K562 (cell line): ENCODE data around the gene ANO3. TPM values are rescaled to one million over a fixed set of nuclear protein-coding genes. Genes with fewer than 3 reads are reported as not detected.

Experiments used
- ATAC-seq: fragments of 200-7000 bp; cut with Tn5 transposase; 3 replicates; pipeline ENCODE4 v1.9.1; 2020; ENCODE audit warnings: moderate library complexity
- BruUV-seq: library from RNA; stranded (reverse); fragments of 400-500 nt; replicated peaks from 2 replicates; lab custom pipeline; 2021; lab: Mats Ljungman, UMichigan
- CTCF ChIA-PET: fragments of 300-600 bp; formaldehyde crosslinking; extraction: SDS; loops from one replicate; lab custom pipeline; 2021; ENCODE audit warnings: low intra/inter-chr PET ratio; lab: Yijun Ruan, JAX
- POLR2A ChIA-PET: fragments of 300-600, 350-650 bp; sonication (Branson Sonifier 250); formaldehyde crosslinking; extraction: SDS; loops from one replicate; lab custom pipeline; 2021; ENCODE audit warnings: antibody characterized with exemption, inconsistent platforms; lab: Yijun Ruan, JAX
- DNase-seq, 4 experiments: peaks; one replicate each; pipeline versions ENCODE4 v3.0.0 to v3.0.0-alpha.2; 2011 to 2018; ENCODE audit warnings: low spot score in 3 of 4, mixed read lengths in 3 of 4; ENCODE audit errors: extremely low read depth in 1 of 4
- FAIRE-seq: peaks from 2 replicates; lab custom pipeline; 2011; peaks lifted over from hg19 to GRCh38; lab: Jason Lieb, UNC
- H2AFZ ChIP-seq: 2 replicates; pipeline ENCODE4 v1.6.0; 2011; ENCODE audit warnings: low read depth, low read length, control low read depth, inconsistent platforms
- H3K27ac ChIP-seq: fragments of 200-600 bp; 3 replicates; pipeline ENCODE4 v1.8.0; 2011; ENCODE audit warnings: low read depth, mild to moderate bottlenecking, control low read depth, inconsistent platforms, low read length, moderate library complexity, mixed read lengths; ENCODE audit errors: extremely low read depth
- H3K27me3 ChIP-seq, 2 experiments: fragments of 300-600 bp in 1 of 2; 2 replicates in 1 of 2; 3 replicates in 1 of 2; pipeline versions ENCODE4 v1.6.0 to v1.8.0; 2011; ENCODE audit warnings: inconsistent platforms in 2 of 2, low read length in 2 of 2, mild to moderate bottlenecking in 1 of 2, mixed read lengths in 1 of 2, moderate library complexity in 1 of 2; ENCODE audit not compliant: control insufficient read depth in 2 of 2, insufficient read depth in 2 of 2
- H3K36me3 ChIP-seq: fragments of 300-600 bp; 3 replicates; pipeline ENCODE4 v1.8.0; 2011; ENCODE audit warnings: mild to moderate bottlenecking, low read length, inconsistent platforms; ENCODE audit not compliant: control insufficient read depth, insufficient read depth
- H3K4me1 ChIP-seq, 2 experiments: fragments of 200-600 bp in 1 of 2; replicated peaks in 1 of 2; 2 replicates in 1 of 2; 3 replicates in 1 of 2; pipeline versions ENCODE4 v1.5.1 to v1.8.0; 2011; ENCODE audit warnings: inconsistent platforms in 2 of 2, low read length in 2 of 2, mild to moderate bottlenecking in 1 of 2, mixed read lengths in 1 of 2, moderate library complexity in 1 of 2; ENCODE audit not compliant: control insufficient read depth in 2 of 2, insufficient read depth in 2 of 2
- H3K4me2 ChIP-seq: 2 replicates; pipeline ENCODE4 v1.6.1; 2011; ENCODE audit warnings: low read length, control low read depth, inconsistent platforms, mixed read lengths; ENCODE audit not compliant: insufficient read depth
- H3K4me3 ChIP-seq: fragments of 200-600 bp; sonication (generic), shearing (Covaris generic); 2 replicates; pipeline ENCODE4 v1.5.1; 2016; ENCODE audit warnings: control low read depth, inconsistent platforms
- H3K79me2 ChIP-seq: fragments of 200-600 bp; 3 replicates; pipeline ENCODE4 v1.8.0; 2011; ENCODE audit warnings: low read length, inconsistent platforms; ENCODE audit not compliant: control insufficient read depth, insufficient read depth
- H3K9ac ChIP-seq, 2 experiments: 2 replicates each; pipeline versions ENCODE4 v1.6.0 to v1.6.1; 2011; ENCODE audit warnings: low read depth in 2 of 2, low read length in 2 of 2, control low read depth in 1 of 2, inconsistent platforms in 1 of 2, mild to moderate bottlenecking in 1 of 2, mixed read lengths in 1 of 2; ENCODE audit not compliant: insufficient read depth in 1 of 2
- H3K9me1 ChIP-seq: one replicate; pipeline ENCODE4 v1.6.0; 2011; ENCODE audit warnings: inconsistent platforms, mild to moderate bottlenecking, low read length, moderate library complexity; ENCODE audit not compliant: control insufficient read depth, insufficient read depth
- H3K9me3 ChIP-seq: replicated peaks from 2 replicates; pipeline ENCODE4 v1.5.1; 2011; ENCODE audit warnings: low read depth, low read length, inconsistent platforms; ENCODE audit not compliant: control insufficient read depth, insufficient read depth
- H4K20me1 ChIP-seq: replicated peaks from 2 replicates; pipeline ENCODE4 v1.6.1; 2011; ENCODE audit warnings: low read length, inconsistent platforms, mixed read lengths; ENCODE audit not compliant: control insufficient read depth, insufficient read depth
- C11orf30 ChIP-seq: fragments of 450-650 bp; IDR thresholded peaks from 2 replicates; pipeline ENCODE4 v1.6.1; 2016; ENCODE audit warnings: low read depth, mild to moderate bottlenecking
- CBFB ChIP-seq: sonication (generic); formaldehyde crosslinking; IDR thresholded peaks from 2 replicates; pipeline ENCODE4 v1.4.0; 2020; ENCODE audit warnings: mild to moderate bottlenecking, missing genetic modification reagents
- CTCF ChIP-seq, 3 experiments: IDR thresholded peaks in 2 of 3; conservative IDR thresholded peaks in 1 of 3; 2 replicates each; pipeline ENCODE4 v1.5.1; 2011 to 2012; ENCODE audit warnings: low read length in 3 of 3, mild to moderate bottlenecking in 3 of 3, control low read depth in 2 of 3, improper control_type of control experiment in 1 of 3, inconsistent platforms in 1 of 3, low read depth in 1 of 3, mixed read lengths in 1 of 3, moderate library complexity in 1 of 3; ENCODE audit not compliant: insufficient read depth in 2 of 3
- DEAF1 ChIP-seq: fragments of 450-650 bp; formaldehyde crosslinking; IDR thresholded peaks from 2 replicates; pipeline ENCODE4 v1.4.0; 2020; ENCODE audit warnings: mild to moderate bottlenecking, moderate library complexity
- ETS2 ChIP-seq: IDR thresholded peaks from 2 replicates; pipeline ENCODE4 v1.6.1; 2016; ENCODE audit warnings: borderline replicate concordance, missing genetic modification characterization, mild to moderate bottlenecking, moderate library complexity, missing compliant biosample characterization; ENCODE audit not compliant: poor library complexity, severe bottlenecking
- HNRNPLL ChIP-seq: fragments of 200-400 bp; formaldehyde crosslinking; IDR thresholded peaks from 2 replicates; pipeline ENCODE4 v1.6.1; 2017; ENCODE audit warnings: low read length, low read depth, mild to moderate bottlenecking; ENCODE audit not compliant: poor library complexity, severe bottlenecking
- KLF16 ChIP-seq: IDR thresholded peaks from 2 replicates; pipeline ENCODE4 v1.6.1; 2016; ENCODE audit warnings: antibody characterized with exemption
- MECOM ChIP-seq: fragments of 250-450 bp; sonication (Bioruptor Pico); IDR thresholded peaks from 2 replicates; pipeline ENCODE4 v1.8.0; 2022; ENCODE audit warnings: inconsistent platforms
- TBP ChIP-seq: optimal IDR thresholded peaks from 2 replicates; pipeline ENCODE3; 2011; ENCODE audit warnings: low read depth, low read length, improper control_type of control experiment
- ZBTB43 ChIP-seq: sonication (generic); formaldehyde crosslinking; IDR thresholded peaks from 2 replicates; pipeline ENCODE4 v1.8.0; 2023; ENCODE audit warnings: mild to moderate bottlenecking, missing genetic modification reagents
- ZNF165 ChIP-seq: fragments of 250-450 bp; sonication (Bioruptor Pico); IDR thresholded peaks from 2 replicates; pipeline ENCODE4 v1.4.0; 2020; ENCODE audit warnings: borderline replicate concordance
- ZNF174 ChIP-seq: fragments of 250-450 bp; sonication (Bioruptor Pico); IDR thresholded peaks from 2 replicates; pipeline ENCODE4 v1.4.0; 2020; ENCODE audit warnings: mild to moderate bottlenecking
- ZNF311 ChIP-seq: fragments of 250-450 bp; sonication (Bioruptor Pico); IDR thresholded peaks from 2 replicates; pipeline ENCODE4 v1.4.0; 2020; ENCODE audit warnings: mild to moderate bottlenecking, moderate library complexity
- WGBS: fragments of 100-300 bp; shearing (Covaris generic); methylation state at CpG from one replicate; pipeline ENCODE4 v1.1.6; 2016; ENCODE audit warnings: low coverage, mixed read lengths; ENCODE audit not compliant: insufficient coverage; ENCODE audit errors: missing lambda C conversion rate; 5-methylcytosine and 5-hydroxymethylcytosine counted together
- in situ Hi-C: fragments of 300-500 bp; cut with MboI; formaldehyde crosslinking; loops from 4 replicates; pipeline ENCODE4 v1.15.0; 2018; ENCODE audit warnings: inconsistent platforms, mixed read lengths
- intact Hi-C: fragments of 100-400 bp; cut with micrococcal nuclease; formaldehyde crosslinking; loops from 2 replicates; pipeline ENCODE4 v1.14.2; 2022
- polyA plus RNA-seq, 8 experiments: library from polyadenylated mRNA; depleted of rRNA in 4 of 8; stranded (reverse) in 5 of 8; unstranded in 3 of 8; fragments of >200 nt; fragmentation: Nextera tagmentation in 2 of 8; fragmentation: Illumina TruSeq in 1 of 8; extraction: Ambion mirVana in 2 of 8; extraction: Trizol in 1 of 8; gene quantifications; 2 replicates each; pipeline versions ENCODE4 v1.2.1 to v1.2.3, GENCODE V29; 2011 to 2014; ENCODE audit warnings: inconsistent platforms in 1 of 8, missing spikeins in 1 of 8
- total RNA-seq, 7 experiments: library from RNA; depleted of rRNA in 6 of 7; stranded (reverse); fragments of >200 nt in 6 of 7; fragmentation: Illumina TruSeq in 2 of 7; extraction: Trizol in 2 of 7; gene quantifications; 2 replicates each; pipeline versions ENCODE4 v1.2.1 to v1.2.3, GENCODE V29; 2011 to 2021; ENCODE audit warnings: low replicate concordance in 1 of 7
- TF ChIP-seq, protein P1 (sequence below): IDR thresholded peaks from 2 replicates; pipeline ENCODE4 v1.6.1; 2012; ENCODE audit warnings: low read depth, low read length, improper control_type of control experiment, borderline replicate concordance

ANO3 gene
- total and polyA plus RNA-seq, 9 of the 15 experiments (the other 6 are each of a cell fraction or from before 2014, with no cell fraction given) = 0.01 to 0.13 (median 0.04) TPM; not detected in 1

DNA sequence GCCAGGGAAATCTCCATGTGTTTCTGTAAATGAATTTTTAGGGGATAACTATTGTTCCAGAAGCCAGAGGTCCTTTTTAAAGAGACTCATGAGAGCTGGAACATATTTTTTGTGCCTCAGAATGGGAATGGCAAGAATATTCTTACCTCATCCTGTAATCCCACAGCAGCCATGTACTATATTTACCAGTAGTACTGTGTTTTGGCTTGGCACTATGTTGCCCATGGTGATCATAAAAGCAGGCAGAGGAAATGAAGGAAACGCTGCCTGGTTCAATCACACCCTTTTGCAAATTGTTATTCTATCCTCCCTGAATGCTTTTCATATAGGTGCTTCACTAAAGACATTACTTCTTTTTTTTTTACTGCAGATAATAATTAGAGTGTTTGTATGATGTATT, 81.0 kb downstream of the ANO3 start (continued):
- TF ChIP-seq KLF16 (no peak), HNRNPLL (no peak)
- TF ChIP-seq, all 486 proteins: peak for 0

DNA sequence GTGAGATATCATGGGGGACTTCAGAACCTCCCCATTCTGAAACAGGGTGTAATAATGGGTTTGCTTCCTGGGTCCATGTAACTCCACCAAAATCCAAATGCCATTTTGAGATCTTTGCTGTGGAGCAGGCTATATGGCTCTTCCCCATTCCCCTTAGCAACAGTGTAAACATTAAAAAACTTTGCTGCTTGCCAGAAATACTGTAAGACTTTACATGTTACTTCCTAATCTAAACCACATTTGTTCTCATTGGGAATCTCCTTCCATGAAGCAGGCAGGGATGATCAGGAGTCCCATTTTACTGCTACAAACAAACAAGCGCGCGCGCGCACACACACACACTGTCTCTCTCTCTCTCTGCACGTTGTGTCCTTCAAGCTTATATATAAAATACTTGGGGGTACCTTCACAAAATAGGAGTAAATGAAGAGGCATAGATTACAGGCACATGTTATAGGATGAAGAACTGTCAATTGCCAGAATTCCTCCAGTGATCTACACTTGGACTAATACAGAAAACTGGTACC, 86.5 kb downstream of the ANO3 start:
- DNase-seq (no peak), ATAC-seq (no peak), FAIRE-seq (no peak)
- Histone ChIP-seq H3K9me3 (no peaks in the 10 kb centered on the region), H3K27ac (no peak overlapping the region), H3K4me1 (no peaks in the 10 kb centered on the region), H3K4me2 (no peak overlapping the region), H3K36me3 (no peaks in the 10 kb centered on the region), H2AFZ (no peak overlapping the region), H3K4me3 (no peak overlapping the region), H3K27me3 (no peaks in the 10 kb centered on the region), H3K9ac (no peak overlapping the region), H3K9me1 (no peaks in the 10 kb centered on the region), H4K20me1 (no peaks in the 10 kb centered on the region), H3K79me2 (no peaks in the 10 kb centered on the region)
- ChIA-PET CTCF (no interaction called here), POLR2A (no interaction called here)
- intact Hi-C loops (no loop called here), in situ Hi-C loops (no loop called here)
- no TSS peak for BruUV-seq
- no peak for TF ChIP-seq ZNF174 (CRISPR knock-in tag)
- no peak for TF ChIP-seq ZNF165 (CRISPR knock-in tag)
- TF ChIP-seq TBP = no peak
- TF ChIP-seq, protein P1, sequence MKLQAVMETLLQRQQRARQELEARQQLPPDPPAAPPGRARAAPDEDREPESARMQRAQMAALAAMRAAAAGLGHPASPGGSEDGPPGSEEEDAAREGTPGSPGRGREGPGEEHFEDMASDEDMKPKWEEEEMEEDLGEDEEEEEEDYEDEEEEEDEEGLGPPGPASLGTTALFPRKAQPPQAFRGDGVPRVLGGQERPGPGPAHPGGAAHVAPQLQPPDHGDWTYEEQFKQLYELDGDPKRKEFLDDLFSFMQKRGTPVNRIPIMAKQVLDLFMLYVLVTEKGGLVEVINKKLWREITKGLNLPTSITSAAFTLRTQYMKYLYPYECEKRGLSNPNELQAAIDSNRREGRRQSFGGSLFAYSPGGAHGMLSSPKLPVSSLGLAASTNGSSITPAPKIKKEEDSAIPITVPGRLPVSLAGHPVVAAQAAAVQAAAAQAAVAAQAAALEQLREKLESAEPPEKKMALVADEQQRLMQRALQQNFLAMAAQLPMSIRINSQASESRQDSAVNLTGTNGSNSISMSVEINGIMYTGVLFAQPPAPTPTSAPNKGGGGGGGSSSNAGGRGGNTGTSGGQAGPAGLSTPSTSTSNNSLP = no peak
- no peak for TF ChIP-seq ZNF311
- TF ChIP-seq ZBTB43 (CRISPR knock-in tag) = no peak
- TF ChIP-seq C11orf30 = no peak
- no peak for TF ChIP-seq DEAF1 (CRISPR knock-in tag)
- TF ChIP-seq ETS2 (tag) = no peak
- TF ChIP-seq CBFB = no peak
- TF ChIP-seq CTCF (IDR thresholded peaks at IDR 0.05 in 2 of 3, conservative IDR thresholded peaks at IDR 0.05 in 1 of 3; ENCODE audit: insufficient read depth in 2 of 3, low read depth in 1 of 3, low read length in 3 of 3) = no peak
- TF ChIP-seq MECOM (CRISPR knock-in tag) = no peak
- 18% methylated on average over 6 of the region's 6 CpGs for WGBS
